NCI-H345 treated with DMSO at 0.1 percent for 48 hours (cell line): ENCODE data around the gene RIT2.

Experiments
- DNase-seq: peaks from one replicate; lab custom pipeline; 2025; ENCODE audit not compliant: unreplicated experiment; lab: John Stamatoyannopoulos, UW

The RIT2 gene

DNA sequence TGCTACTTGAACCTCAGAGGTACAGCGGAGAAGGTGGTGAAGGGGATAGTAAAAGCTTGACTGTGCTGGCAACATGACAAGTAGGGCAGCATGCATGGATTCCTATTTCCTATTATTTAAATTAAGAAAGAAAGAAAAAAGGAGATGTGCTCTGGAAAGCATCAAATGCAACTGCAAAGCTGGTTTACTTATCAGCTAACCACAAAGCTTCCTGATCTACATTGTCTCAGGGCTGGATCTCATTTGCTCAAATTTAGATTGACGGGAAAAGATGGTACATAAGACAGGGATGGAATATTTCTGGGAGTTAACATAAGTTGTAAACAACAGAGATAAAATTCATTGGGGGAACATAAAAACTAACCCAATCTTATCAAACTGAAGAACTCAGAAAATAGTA lies 178.0 kb downstream of the RIT2 start:
- DNase-seq = no peak

DNA sequence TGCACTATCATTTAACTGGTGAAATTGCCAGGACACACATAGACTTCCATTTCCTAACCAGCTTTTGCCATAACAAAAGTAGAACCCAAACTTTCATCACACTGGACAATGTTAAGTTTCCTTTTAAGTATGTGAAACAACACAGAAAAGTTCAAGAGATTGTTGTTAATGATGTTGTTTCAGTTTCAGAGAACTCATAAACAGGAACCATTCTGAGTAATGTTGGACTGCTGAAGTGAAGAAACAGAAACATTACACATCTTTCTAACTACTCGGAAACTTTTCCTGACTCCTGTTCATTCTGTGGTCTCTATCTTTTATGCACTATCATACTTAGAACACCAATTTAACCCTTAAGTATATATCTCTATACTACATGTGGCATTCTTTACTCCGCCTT lies 179.2 kb downstream of the RIT2 start:
- DNase-seq = no peak

- DNase-seq = no peak
Measured at GRCh38 chr18:42931491-42931890, 184.0 kb downstream of the RIT2 start.

DNA sequence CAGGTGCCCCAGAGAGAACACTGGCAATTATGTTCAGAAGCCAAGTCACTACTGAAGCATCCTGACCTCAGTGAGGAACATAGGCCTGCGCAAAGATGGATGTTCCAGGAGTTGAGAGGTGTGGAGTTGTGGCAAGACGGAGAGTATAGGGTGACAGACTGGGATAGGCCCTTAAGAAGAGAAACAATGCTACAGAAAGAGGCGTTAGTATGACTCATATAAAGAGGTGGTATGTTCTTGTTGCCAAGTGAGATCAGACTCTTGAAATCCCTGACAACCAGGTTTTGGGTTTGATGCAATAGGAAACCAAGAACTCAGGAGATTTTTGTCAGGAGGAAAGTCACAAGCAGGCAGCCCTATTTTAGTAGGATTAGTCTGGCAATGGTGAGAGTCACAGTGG lies 185.6 kb downstream of the RIT2 start:
- no peak for DNase-seq

- no peak for DNase-seq
Measured at GRCh38 chr18:42929181-42929580, 186.3 kb downstream of the RIT2 start.

DNA sequence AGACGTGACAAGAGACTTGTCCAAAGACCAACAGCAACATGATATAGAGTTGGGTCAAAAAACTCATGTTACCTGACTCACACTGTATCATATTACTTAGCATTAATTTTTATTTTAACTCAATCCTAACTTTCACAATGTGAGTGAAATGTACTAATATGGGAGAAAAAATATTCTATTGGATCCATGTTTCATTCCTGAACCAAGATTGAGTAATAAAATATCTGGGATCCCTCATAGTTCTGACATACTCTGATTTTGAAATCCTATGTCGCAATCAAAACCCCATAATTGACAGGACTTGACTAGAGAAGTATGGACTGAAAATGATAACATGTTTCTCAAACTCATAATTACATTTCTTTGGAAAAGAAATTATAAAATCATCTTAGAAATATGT lies 190.4 kb downstream of the RIT2 start:
- DNase-seq = no peak

DNA sequence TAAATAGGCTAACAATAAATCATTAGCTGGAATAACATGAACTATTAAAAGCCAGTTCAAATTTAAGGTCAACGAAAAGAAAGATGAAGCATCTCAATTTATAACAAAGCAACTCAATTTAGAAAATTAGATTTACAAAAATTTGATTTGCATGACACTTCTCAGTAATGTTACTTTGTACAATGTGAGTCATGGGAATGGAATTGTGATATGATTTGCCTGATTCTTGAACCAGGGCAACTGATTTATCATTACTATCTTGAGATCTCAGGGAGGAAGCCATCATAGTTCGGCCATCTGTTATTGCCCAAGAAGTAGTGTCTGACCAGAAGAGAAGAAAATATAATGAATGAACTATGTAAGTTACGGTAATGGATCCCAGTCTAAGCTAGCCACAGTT lies 193.1 kb downstream of the RIT2 start:
- no peak for DNase-seq

DNA sequence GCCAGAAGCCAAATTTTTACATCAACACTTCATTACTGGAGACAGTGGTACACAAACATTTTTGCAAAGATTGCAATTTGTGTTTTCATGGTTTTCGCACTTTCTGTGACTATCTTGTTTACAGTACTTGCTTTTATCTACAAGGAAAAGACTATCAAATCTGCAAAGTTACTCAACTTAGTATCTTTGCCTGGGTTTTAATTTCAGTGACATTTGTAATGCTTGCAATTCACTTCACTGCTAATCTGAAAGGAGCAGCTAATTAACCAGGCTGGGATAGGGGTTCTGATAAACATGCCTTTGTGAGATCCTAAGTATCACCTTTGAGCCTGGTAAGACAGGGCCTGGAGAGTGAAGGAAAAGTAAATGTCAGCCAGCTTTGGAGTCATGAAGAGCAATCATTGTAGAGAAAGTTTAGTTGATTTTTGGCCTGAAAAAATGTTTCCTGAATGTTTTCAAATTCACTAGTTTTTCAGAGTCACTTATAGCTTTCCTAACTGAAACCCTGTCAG lies 194.2 kb downstream of the RIT2 start:
- no peak for DNase-seq

GRCh38 chr18:42920621-42921020 lies 194.9 kb downstream of the RIT2 start:
- no peak for DNase-seq

GRCh38 chr18:42915299-42915698 lies 200.2 kb downstream of the RIT2 start:
- DNase-seq = peak; percentile 92

DNA sequence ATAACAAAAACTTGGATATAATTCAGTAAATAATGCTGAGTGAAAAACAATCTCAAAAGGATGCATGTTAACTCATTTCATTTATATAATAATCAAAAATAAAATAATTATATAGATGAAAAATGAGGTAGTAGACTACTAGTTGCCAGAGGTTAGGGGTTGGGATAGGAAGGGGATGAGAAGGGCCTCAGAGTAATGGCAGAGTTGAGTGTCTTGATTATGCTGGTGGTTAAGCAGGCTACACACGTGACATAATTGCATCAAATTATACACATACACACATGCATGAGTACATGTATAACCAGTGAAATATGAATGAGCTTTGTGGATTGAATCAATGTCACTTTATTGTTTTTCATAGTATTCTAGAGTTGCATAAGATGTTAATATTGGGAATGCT lies 201.0 kb downstream of the RIT2 start:
- no peak for DNase-seq

DNA sequence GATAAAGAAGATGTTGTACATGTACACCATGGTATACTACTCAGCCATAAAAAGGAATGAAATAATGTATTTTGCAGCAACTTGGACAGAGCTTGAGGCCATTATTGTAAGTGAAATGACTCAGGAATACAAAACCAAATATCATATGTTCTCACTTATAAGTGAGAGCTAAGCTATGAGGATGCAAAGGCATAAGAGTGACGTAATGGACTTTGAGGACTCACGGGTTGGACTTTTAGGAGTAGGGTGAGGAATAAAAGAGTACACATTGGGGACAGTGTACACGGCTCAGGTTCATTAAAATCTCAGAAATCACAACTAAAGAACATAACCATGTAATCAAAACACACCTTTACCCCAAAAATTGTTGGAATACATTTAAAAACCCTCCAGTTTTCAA lies 206.4 kb downstream of the RIT2 start:
- DNase-seq = no peak

- DNase-seq = no peak
Measured at GRCh38 chr18:42906761-42907160, 208.7 kb downstream of the RIT2 start.

DNA sequence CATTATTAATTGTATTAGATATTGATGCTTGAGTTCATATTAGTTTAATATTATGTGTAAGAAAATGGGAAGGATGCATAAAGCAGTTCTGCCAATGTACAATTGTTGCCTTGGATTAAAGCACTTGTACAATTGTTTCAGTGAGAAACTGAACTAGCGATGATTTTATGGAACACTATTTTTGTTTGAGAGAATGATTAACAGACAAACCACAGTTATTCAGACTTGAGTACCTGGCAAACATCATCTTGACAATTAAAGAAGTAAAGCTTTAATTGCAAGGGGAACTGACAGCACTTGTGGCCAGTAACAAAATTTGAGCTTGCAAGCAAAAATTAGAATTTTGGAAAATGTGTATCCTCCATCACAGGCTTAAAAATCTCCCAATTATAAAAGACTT lies 214.3 kb downstream of the RIT2 start:
- no peak for DNase-seq

- DNase-seq = no peak
Measured at GRCh38 chr18:42893977-42894376, 221.5 kb downstream of the RIT2 start.

DNA sequence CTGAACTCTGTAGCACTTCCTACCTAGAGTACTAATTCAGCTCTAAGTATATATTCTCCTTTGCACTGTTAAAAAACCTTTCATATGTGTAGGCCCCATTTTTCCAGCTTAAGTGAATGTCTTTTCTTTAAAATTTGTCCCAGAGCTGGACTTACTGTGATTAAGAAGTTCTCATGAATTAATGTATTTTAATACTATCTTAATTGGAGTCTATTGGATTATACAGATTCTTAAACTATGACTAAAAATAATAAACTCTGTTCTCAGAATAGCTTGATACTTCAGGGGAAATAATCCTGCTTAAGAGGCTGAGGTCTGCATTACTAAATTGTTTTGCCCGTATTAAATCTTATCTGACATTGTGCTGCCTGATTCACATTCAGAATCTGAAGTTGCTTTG lies 223.3 kb downstream of the RIT2 start:
- DNase-seq = no peak

DNA sequence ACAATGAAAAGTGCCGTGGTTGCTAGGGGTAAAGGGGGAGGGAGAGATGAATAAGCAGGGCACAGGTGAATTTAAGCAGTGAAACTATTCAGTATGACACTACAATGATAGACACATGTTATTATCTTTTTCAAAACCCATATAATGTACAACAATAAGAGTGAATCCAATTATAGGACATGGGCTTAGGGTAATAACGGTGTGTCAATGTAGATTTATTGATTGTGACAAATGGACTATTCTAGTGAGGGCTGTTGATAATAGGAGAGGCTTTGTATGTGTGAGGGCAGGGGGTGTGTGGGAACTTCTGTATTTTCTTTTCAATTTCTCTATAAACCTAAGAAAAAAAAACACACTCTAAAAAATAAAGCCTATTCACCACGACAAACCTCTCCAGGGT lies 223.8 kb downstream of the RIT2 start:
- DNase-seq = no peak

DNA sequence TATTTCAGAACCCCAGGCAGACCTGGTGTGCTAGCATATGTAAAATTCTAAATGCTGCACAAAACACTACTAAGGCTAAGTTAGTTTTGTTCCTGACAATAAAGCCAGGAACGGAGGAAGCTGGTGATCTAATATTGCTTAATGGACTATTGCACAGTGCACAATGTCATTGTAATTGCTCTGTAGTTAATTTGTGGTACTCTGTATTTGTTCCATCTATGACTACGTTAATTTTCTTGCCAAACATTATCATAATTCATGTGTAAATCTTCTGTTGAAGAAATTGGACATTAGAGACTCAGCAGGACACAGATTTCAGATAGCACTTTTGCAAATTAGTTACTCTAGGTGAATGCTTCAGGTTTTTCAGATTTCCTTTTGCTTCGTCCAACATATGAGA lies 232.3 kb downstream of the RIT2 start:
- no peak for DNase-seq

GRCh38 chr18:42882122-42882521 lies 233.4 kb downstream of the RIT2 start:
- DNase-seq = no peak

GRCh38 chr18:42872838-42873237 lies 242.6 kb downstream of the RIT2 start:
- no peak for DNase-seq

DNA sequence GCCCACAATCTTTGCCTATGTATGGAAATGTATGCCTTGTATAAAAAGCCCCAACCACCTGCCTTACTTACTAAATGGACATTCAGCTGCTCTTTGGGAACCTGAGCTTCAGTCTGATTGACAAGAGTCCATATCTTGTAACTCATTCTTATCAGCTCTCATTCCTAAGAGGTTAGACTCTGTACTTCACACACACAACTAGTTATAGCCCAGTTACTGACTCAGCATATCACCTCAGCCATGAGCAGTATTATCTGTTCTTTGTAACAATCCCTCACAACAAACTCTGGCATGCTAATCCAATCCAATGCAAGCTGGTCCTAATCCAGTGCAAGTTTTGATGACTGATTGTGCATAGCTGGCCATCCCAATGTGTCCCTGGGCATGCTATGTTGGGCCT lies 250.6 kb downstream of the RIT2 start:
- no peak for DNase-seq

DNA sequence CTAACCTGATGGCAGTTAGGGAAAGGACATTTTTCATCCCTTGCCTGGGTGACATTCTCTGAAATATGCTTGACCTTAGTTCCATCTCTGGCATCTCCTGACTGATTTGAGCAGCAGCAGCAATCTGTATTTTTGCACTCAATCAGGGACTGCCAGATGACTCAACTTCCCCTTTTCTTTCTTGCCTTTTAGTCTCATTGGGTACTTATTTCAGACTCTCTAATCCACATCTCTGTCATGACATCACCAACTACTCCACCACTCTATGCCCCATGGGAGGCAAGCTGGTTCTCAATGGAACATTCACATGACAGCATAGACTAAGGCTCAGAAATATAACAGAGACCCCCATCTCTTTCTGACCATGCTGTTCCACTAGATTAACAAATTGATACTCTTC lies 254.2 kb downstream of the RIT2 start:
- DNase-seq = no peak

DNA sequence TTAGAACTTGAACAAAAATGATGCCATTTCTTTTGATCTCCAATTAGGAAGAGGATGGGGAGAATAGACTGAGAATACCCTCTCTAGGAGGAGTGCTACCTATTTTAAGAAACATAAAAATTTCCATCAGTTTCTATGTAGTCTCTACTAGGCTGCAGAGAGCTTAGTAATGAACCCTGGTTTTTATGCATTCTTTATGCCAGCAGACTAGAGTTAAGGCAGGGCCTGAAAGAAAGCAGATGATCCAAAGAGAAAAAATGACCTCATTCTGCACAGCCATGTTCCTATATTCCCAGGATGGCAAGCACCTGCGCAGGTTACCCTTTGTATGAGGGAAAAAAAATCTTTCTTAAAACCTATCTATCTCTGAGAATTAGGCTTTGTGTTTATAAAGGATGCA lies 254.9 kb downstream of the RIT2 start:
- no peak for DNase-seq

DNA sequence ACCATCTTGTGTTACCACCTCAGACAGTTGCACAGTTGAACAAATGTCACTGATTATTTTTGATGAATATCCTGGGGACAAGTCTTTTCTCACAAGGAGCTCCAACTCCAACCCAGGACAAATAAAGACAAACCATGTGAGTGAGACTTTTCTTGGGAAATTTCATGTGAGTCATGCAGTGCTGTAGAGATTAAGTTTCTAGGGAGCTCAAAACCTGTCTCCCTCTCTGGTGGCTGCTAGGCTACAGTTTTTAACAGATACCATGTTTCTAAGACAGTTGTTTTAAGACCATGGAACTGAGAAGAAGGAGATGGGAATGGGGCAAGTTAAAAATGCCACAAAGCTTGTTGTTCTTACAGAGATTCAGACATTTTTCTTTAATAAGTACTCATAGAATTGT lies 255.5 kb downstream of the RIT2 start:
- no peak for DNase-seq
